ENCODE measurements around the gene LAMP5.

The LAMP5 gene

DNA sequence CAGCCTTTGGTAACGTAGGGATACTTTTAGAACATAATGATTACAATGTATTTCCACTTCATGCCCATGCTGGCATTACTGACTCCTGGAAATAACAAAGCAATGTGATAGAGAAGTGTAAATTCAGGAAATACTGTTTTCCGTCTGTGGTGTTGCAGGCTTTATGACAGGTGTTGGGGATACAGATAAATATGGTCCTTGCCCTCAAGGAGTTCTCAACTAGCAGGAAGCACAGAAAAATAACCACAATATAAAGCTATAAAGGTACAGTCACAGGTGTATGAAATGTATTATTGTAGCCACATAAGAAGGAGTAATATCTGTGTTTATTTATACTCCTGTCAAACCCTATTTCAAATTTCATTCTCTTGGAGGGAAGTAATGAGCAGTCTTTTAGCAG is 12.9 kb upstream of the LAMP5 start:
- DNase-seq, result no peak

DNA sequence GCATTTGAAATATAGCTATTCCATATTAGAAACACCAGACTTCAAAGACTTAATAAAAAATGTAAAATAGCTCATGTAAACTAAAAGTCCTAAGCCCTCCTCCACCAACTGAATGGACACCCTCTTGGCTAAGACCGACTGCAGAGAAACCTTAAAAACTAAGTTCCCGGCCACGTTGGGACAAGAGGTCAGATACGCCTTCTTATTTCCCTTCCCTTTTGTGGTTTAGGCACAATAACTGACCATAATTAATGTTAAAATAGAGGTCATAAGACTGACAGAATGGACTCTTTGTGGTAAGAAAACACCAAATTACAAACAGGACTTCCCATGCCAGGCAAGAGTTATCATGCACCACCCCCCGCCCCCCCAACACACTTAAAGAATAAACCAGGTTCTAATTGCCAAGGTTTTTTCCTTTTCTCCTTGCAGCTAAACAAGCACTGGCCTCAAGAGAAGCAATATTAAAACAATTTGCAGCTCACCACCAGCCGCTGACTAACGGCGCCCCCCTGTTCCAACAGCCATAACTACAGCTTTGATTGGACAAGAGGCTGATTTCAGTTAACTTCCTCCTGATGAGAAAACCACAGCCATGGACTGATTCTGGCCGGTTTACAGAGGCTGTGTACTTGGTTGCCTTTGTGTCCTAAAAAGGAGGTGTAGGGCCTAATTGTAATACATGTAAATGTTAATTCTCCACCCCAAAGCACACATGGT is 10.7 kb upstream of the LAMP5 start:
- DNase-seq, result no peak

DNA sequence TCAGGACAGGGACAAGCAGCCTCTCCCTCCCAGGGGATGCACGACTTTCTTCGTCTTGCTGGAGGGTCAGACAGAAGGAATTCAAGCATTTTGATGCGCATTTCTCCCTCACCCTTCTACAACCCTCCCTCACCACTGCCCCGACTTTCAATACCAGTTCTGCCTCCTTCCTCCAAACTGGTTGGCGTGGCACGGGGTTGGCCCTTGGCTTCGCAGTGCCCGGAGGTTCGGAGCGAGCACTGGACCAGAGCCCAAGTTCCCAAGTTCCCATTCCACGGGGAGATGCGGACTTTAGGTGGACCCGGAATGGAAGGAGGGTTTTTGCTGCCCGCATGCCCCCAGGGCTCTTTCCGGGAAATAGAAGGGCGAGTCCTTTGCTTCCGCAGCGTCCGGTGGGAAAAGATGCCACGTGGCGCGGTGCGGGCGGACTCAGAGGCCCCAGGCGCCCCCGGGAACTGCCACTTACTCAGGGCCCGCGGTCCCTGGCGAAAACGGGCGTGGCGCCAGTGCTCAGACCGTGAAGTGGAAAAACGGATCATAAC is 8.0 kb upstream of the LAMP5 start:
- DNase-seq, result no peak

- DNase-seq, result no peak
Measured at GRCh38 chr20:9506964-9507369, 7.4 kb upstream of the LAMP5 start.

- DNase-seq, result no peak
Measured at GRCh38 chr20:9507544-9508239, 6.7 kb upstream of the LAMP5 start.

DNA sequence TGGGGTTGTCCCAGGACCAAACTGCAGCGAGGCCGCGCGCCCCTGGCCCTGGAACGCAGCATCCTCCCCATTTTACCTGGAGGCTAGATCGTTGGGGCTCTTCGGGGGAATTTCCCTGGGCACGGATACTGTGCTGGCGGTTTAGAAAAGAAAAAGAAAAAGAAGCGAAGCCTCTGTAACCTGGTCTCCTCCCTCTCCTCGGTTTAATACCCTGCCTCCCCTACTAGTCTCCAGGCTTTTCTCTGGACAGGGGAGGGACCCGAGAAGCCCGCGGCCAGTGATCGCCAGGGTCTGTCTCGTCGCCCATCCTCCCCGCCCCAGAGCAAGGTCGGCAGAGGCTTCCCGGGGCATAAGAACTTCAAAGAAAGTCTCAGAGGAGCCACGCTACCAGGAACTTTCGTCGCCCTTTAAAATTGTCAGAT is 6.1 kb upstream of the LAMP5 start:
- no peak for DNase-seq

DNA sequence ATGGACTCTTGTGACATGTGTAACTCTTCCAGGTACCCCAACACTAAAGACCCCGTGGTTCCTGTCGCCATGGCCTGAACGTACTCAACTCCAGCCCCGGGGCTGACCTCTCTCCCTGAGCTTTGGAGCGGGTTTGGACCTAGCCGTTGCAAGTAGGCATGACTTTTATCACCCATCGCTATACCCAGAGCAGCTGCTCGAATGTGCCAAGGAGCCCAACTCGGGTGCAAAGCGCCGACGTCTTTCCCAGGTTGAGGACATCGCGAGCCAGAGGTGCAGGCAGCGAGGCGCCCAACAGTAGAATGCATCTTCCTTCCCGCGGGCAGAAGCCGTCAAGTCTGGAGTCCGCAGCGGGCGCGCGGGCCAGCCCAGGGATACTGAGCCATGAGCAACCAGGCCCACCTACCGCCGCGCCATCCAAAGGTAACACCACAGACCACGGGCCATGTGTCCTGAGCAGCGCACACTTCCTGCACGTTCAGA is 5.7 kb upstream of the LAMP5 start:
- no peak for DNase-seq

DNA sequence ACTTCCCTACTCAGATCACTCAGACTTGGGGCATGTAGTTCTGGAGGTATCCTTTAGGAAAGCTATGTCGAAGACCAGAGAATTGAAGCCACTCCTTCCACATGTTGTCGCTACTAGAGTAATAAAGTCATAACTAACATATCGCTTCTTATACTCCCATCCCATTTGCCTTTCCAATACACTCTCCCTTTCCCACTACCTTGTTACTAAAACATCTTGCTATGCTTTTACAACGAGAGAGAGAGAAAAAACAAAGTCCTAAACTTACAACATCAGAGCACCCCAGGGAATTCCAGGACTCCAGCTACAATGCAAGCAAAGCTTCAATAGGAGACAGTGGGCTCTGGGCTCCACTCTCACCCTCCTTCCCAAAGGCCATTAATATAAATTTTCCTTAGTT is 5.1 kb upstream of the LAMP5 start:
- no peak for DNase-seq

- DNase-seq, result no peak
Measured at GRCh38 chr20:9510911-9511310, 3.5 kb upstream of the LAMP5 start.

DNA sequence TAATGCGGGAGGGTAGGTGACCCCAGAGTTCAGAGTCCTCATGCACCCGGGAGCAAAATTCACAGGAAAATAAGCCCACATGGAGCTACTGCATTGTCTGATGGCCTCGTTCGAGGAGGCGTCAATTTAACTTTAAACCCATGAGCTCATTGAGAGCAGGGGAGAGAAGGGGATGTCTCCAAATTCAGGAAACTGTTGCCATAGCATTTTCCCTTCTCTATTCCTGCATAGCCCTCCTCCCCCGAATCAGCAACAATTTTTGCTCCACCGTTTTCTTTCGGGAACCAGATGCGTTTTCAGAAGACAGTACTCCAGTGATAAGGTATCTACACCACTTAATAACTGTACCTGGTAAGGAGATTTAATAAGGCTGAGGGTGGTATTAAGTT is 324 bp upstream of the LAMP5 start:
- no peak for DNase-seq

- DNase-seq, result no peak
Measured at GRCh38 chr20:9515214-9515585, 810 bp downstream of the LAMP5 start.

DNA sequence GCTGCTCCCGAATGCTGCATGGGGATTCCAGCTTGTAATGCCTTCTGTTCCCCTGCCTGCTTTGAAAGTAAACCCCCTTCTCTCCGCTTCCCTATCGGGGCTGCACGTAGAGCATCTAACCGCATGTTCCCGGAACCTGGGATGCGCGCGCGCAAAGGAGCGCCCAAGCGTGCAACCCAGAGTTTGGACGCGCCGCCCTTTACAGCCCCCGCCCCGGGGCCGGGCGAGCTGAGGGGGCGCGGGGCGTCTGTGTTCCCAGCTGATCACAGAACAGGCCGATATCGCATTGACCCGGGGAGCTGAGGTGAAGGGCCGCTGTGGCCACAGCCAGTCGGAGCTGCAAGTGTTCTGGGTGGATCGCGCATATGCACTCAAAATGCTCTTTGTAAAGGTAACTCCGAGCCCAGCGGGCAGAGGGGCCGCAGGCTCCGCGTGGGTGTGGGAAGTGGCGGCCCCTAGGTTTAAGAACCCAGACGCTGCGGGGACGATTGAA is 1.4 kb downstream of the LAMP5 start:
- no peak for DNase-seq

DNA sequence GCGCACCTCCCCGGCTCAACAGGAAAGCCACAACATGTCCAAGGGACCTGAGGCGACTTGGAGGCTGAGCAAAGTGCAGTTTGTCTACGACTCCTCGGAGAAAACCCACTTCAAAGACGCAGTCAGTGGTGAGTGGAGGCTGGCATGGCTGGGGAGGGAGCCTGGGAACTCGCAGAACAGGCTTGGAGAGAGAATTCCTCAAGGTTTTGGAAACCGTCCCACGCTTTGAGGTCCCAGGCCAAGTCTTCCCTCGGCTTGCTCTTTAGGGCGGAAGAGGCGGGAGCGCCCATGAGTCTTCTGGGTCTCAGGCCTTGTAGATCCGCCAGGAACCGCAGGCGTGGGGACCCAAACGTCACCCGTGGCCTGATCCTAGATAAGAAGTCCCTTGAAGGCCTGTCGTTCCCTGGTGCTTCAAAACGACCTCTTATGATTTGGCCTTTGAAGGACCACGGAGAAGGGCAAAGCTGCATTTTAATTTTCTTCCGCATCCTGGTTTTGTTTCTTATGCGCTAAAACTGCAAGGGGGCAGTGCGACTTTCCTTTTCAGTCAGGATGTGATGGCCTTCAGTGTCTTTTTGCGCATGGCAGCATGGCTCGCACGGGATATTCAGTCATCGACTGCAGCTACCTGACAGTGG is 2.0 kb downstream of the LAMP5 start:
- no peak for DNase-seq

GRCh38 chr20:9517297-9518162 is 3.1 kb downstream of the LAMP5 start:
- DNase-seq, result no peak

DNA sequence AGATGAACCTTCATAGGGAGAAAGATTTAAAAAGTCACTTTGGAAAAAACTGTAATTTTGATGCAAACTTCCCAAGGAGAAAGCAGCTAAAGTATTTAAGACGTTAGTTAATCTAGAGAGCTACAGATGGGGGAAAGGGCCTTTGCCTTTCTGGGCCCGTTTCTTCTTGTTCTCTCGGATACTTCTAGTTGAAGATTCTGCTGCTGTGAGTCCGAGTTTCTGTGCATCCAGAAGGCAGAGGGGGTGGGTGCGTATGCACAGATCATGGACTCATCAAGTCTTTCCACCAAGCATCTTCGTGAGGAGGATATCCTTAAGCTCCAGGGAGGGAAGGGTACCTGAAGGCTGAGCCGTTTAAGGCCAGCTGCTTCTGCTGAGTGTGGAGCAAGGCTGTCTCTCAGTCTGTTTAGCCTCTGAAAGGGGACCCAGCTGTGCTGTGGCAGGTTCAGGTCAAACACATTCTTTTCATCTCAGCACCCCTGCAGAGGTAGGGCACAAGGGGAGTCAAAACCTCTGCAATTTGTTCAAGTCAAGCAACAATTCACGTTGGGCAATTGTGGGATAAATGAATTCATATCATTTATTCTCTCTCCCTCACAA is 4.3 kb downstream of the LAMP5 start:
- DNase-seq, result no peak

DNA sequence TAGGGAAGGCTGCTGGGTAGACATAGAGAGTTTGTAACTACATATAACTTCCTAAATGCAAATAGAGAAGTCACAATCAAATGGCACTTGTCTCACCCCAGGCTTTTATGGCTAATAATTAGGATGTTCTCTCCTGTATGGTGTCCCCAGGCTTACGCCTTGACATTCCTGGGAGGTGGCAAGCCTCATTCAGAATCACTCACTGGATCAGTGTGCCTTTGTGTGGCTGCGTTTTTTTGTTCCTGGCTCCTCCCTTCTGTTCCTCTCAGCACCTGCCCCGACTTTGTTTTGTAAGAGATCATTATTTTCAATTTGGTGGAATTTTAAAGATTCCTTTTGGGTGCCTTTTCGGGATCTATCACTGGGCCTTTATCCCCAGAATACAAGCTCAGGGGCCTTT is 5.7 kb downstream of the LAMP5 start:
- DNase-seq, result no peak

- no peak for DNase-seq
Measured at GRCh38 chr20:9523636-9524035, 9.2 kb downstream of the LAMP5 start.

- no peak for DNase-seq
Measured at GRCh38 chr20:9531581-9531980, 17.2 kb downstream of the LAMP5 start.

GRCh38 chr20:9532069-9532838 is 17.9 kb downstream of the LAMP5 start:
- DNase-seq, result no peak

GRCh38 chr20:9534025-9534424 is 19.6 kb downstream of the LAMP5 start:
- no peak for DNase-seq

- DNase-seq, result no peak
Measured at GRCh38 chr20:9535449-9535848, 21.1 kb downstream of the LAMP5 start.

Measured in stimulated activated CD4-positive, alpha-beta T cell treated with anti-CD3 and anti-CD28 coated beads, Interleukin-2, amount 100 ng/mL, for 48 hours (primary cell).